Measurements from ENCODE around the gene DPP6. TPM values are rescaled to one million over a fixed set of nuclear protein-coding genes. Genes with fewer than 3 reads are reported as not detected.

The DPP6 gene
- total and polyA plus RNA-seq, 2 donors (not counting 1 experiment from before 2014, with no cell fraction given) = not detected

- Mint-ChIP-seq H3K27me3 (no peaks in the 10 kb centered on the region), H3K27ac (no peak overlapping the region), H3K4me3 (no peak overlapping the region), H3K9me3 (ENCODE audit: insufficient read depth) (peaks cover 12% of the 10 kb centered on the region), H3K4me1 (no peaks in the 10 kb centered on the region)
- CTCF ChIA-PET = no interaction called here
- Histone ChIP-seq H3K79me2 (ENCODE audit: control insufficient read depth, insufficient read depth, low read length) (no peaks in the 10 kb centered on the region), H3K9me3 (ENCODE audit: control extremely low read depth in 1 of 3, control insufficient read depth in 2 of 3, insufficient read depth in 1 of 3, low read length in 2 of 3) (peaks cover 0 to 25% (median 0%) of the 10 kb centered on the region in 3 donors), H4K20me1 (ENCODE audit: control insufficient read depth, insufficient read depth, low read length, poor library complexity, severe bottlenecking) (no peaks in the 10 kb centered on the region), H3K27ac (ENCODE audit: low read length in 2 of 2) (no peak overlapping the region), H3K4me1 (ENCODE audit: control insufficient read depth in 2 of 2, insufficient read depth in 2 of 2, low read length in 2 of 2) (no peaks in the 10 kb centered on the region), H2AFZ (ENCODE audit: insufficient read depth, low read depth, low read length, poor library complexity, severe bottlenecking) (no peak overlapping the region), H3K4me2 (replicated peaks; ENCODE audit: low read depth, low read length, poor library complexity, severe bottlenecking) (no peak overlapping the region), H3K9ac (ENCODE audit: low read length) (no peak overlapping the region), H3K27me3 (replicated peaks in 1 of 4; ENCODE audit: control extremely low read depth in 1 of 4, control insufficient read depth in 3 of 4, insufficient read depth in 4 of 4, low read length in 3 of 4) (no peaks in the 10 kb centered on the region), H3K4me3 (ENCODE audit: control extremely low read depth in 1 of 5, extremely low read depth in 1 of 5, insufficient read depth in 1 of 5, low read depth in 2 of 5, low read length in 4 of 5) (no peak overlapping the region), H3K36me3 (replicated peaks in 1 of 2; ENCODE audit: control extremely low read depth in 1 of 2, control insufficient read depth in 1 of 2, extremely low read depth in 1 of 2, insufficient read depth in 2 of 2, low read length in 1 of 2) (no peaks in the 10 kb centered on the region)
- DNase-seq (no peak), ATAC-seq (ENCODE audit: low read depth) (no peak)
- intact Hi-C loops (cut with micrococcal nuclease) = no loop called here
- WGBS (ENCODE audit: insufficient coverage) = 96% methylated on average over 8 of the region's 8 CpGs
- POLR2A ChIA-PET = no interaction called here
- no peak for TF ChIP-seq EZH2 (IDR thresholded peaks at IDR 0.05; ENCODE audit: borderline replicate concordance, insufficient read depth, low read depth, low read length, poor library complexity, severe bottlenecking)
- TF ChIP-seq, protein P1, sequence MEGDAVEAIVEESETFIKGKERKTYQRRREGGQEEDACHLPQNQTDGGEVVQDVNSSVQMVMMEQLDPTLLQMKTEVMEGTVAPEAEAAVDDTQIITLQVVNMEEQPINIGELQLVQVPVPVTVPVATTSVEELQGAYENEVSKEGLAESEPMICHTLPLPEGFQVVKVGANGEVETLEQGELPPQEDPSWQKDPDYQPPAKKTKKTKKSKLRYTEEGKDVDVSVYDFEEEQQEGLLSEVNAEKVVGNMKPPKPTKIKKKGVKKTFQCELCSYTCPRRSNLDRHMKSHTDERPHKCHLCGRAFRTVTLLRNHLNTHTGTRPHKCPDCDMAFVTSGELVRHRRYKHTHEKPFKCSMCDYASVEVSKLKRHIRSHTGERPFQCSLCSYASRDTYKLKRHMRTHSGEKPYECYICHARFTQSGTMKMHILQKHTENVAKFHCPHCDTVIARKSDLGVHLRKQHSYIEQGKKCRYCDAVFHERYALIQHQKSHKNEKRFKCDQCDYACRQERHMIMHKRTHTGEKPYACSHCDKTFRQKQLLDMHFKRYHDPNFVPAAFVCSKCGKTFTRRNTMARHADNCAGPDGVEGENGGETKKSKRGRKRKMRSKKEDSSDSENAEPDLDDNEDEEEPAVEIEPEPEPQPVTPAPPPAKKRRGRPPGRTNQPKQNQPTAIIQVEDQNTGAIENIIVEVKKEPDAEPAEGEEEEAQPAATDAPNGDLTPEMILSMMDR (IDR thresholded peaks at IDR 0.05) = no peak
Measured at GRCh38 chr7:154696556-154696955, 644.4 kb downstream of the DPP6 start.

- DNase-seq (no peak), ATAC-seq (ENCODE audit: low read depth) (no peak)
- H3K9me3 Mint-ChIP-seq (ENCODE audit: insufficient read depth) = peaks cover 20% of the 10 kb centered on the region
- Histone ChIP-seq H3K27ac (ENCODE audit: low read length in 2 of 2) (no peak overlapping the region), H3K9ac (ENCODE audit: low read length) (no peak overlapping the region), H3K4me3 (ENCODE audit: control extremely low read depth in 1 of 5, extremely low read depth in 1 of 5, insufficient read depth in 1 of 5, low read depth in 2 of 5, low read length in 4 of 5) (no peak overlapping the region), H3K4me1 (ENCODE audit: control insufficient read depth in 2 of 2, insufficient read depth in 2 of 2, low read length in 2 of 2) (no peaks in the 10 kb centered on the region), H2AFZ (ENCODE audit: insufficient read depth, low read depth, low read length, poor library complexity, severe bottlenecking) (no peak overlapping the region), H3K9me3 (ENCODE audit: control extremely low read depth in 1 of 3, control insufficient read depth in 2 of 3, insufficient read depth in 1 of 3, low read length in 2 of 3) (peaks cover 0 to 25% (median 0%) of the 10 kb centered on the region in 3 donors), H3K27me3 (replicated peaks in 1 of 4; ENCODE audit: control extremely low read depth in 1 of 4, control insufficient read depth in 3 of 4, insufficient read depth in 4 of 4, low read length in 3 of 4) (no peaks in the 10 kb centered on the region), H4K20me1 (ENCODE audit: control insufficient read depth, insufficient read depth, low read length, poor library complexity, severe bottlenecking) (no peaks in the 10 kb centered on the region), H3K4me2 (replicated peaks; ENCODE audit: low read depth, low read length, poor library complexity, severe bottlenecking) (no peak overlapping the region), H3K36me3 (replicated peaks in 1 of 2; ENCODE audit: control extremely low read depth in 1 of 2, control insufficient read depth in 1 of 2, extremely low read depth in 1 of 2, insufficient read depth in 2 of 2, low read length in 1 of 2) (no peaks in the 10 kb centered on the region), H3K79me2 (ENCODE audit: control insufficient read depth, insufficient read depth, low read length) (no peaks in the 10 kb centered on the region)
- intact Hi-C loops (cut with micrococcal nuclease) = no loop called here
- ChIA-PET POLR2A (no interaction called here), CTCF (no interaction called here)
- H3K27ac Mint-ChIP-seq = no peak overlapping the region
- 46% methylated on average over 10 of the region's 13 CpGs for WGBS (ENCODE audit: insufficient coverage)
- TF ChIP-seq, protein P1 (IDR thresholded peaks at IDR 0.05) = no peak
- no peak for TF ChIP-seq EZH2 (IDR thresholded peaks at IDR 0.05; ENCODE audit: borderline replicate concordance, insufficient read depth, low read depth, low read length, poor library complexity, severe bottlenecking)
- no peaks in the 10 kb centered on the region for H3K4me1 Mint-ChIP-seq
- H3K27me3 Mint-ChIP-seq = no peaks in the 10 kb centered on the region
- no peak overlapping the region for H3K4me3 Mint-ChIP-seq
Measured at GRCh38 chr7:154698726-154699291, 646.6 kb downstream of the DPP6 start.

All from B cell (primary cell).